ENCODE measurements around the gene VAMP7.

GRCh38 chrX:155949098-155949497 is 68.0 kb downstream of the VAMP7 start:
- TF ChIP-seq, protein P1, sequence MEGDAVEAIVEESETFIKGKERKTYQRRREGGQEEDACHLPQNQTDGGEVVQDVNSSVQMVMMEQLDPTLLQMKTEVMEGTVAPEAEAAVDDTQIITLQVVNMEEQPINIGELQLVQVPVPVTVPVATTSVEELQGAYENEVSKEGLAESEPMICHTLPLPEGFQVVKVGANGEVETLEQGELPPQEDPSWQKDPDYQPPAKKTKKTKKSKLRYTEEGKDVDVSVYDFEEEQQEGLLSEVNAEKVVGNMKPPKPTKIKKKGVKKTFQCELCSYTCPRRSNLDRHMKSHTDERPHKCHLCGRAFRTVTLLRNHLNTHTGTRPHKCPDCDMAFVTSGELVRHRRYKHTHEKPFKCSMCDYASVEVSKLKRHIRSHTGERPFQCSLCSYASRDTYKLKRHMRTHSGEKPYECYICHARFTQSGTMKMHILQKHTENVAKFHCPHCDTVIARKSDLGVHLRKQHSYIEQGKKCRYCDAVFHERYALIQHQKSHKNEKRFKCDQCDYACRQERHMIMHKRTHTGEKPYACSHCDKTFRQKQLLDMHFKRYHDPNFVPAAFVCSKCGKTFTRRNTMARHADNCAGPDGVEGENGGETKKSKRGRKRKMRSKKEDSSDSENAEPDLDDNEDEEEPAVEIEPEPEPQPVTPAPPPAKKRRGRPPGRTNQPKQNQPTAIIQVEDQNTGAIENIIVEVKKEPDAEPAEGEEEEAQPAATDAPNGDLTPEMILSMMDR (conservative IDR thresholded peaks at IDR 0.05) = no peak
- no peak for TF ChIP-seq EZH2 (IDR thresholded peaks at IDR 0.05; ENCODE audit: low read depth)

Measured in PC-9 (cell line).